GM18517 (cell line): ENCODE data around the gene ADA.
"Not testable (repeated sequence)": the region's sequence is repeated elsewhere in the genome, so short reads cannot be mapped to it uniquely, and the experiment has no call there.

Experiments
- ATAC-seq: cut with Tn5 transposase; IDR thresholded peaks from one replicate; pipeline ENCODE4 v1.9.1; 2021; ENCODE audit warnings: mild to moderate bottlenecking, moderate library complexity; ENCODE audit not compliant: unreplicated experiment

ADA gene

GRCh38 chr20:44601236-44601671 is 50.2 kb downstream of the ADA start:
- no peak for ATAC-seq

- no peak for ATAC-seq
Observed at GRCh38 chr20:44600758-44601201, 50.7 kb downstream of the ADA start.

GRCh38 chr20:44600301-44600700 is 51.2 kb downstream of the ADA start:
- no peak for ATAC-seq

- no peak for ATAC-seq
Observed at GRCh38 chr20:44599715-44600114, 51.8 kb downstream of the ADA start.

- ATAC-seq = no peak
Observed at GRCh38 chr20:44598423-44599305, 52.8 kb downstream of the ADA start.

GRCh38 chr20:44597930-44598329 is 53.6 kb downstream of the ADA start:
- no peak for ATAC-seq

- no peak for ATAC-seq
Observed at GRCh38 chr20:44597516-44597915, 54.0 kb downstream of the ADA start.

- ATAC-seq = no peak
Observed at GRCh38 chr20:44596876-44597275, 54.6 kb downstream of the ADA start.

GRCh38 chr20:44596010-44596409 is 55.5 kb downstream of the ADA start:
- no peak for ATAC-seq

GRCh38 chr20:44594730-44595129 is 56.8 kb downstream of the ADA start:
- no peak for ATAC-seq

- no peak for ATAC-seq
Observed at GRCh38 chr20:44593751-44594150, 57.7 kb downstream of the ADA start.

- ATAC-seq = no peak
Observed at GRCh38 chr20:44592366-44592765, 59.1 kb downstream of the ADA start.

- ATAC-seq = no peak
Observed at GRCh38 chr20:44590980-44591778, 60.3 kb downstream of the ADA start.

GRCh38 chr20:44589537-44589936 is 62.0 kb downstream of the ADA start:
- ATAC-seq = no peak

GRCh38 chr20:44588321-44588720 is 63.2 kb downstream of the ADA start:
- ATAC-seq = not testable (repeated sequence)

GRCh38 chr20:44587035-44587980 is 64.2 kb downstream of the ADA start:
- no peak for ATAC-seq

- peak; percentile 65 for ATAC-seq
Observed at GRCh38 chr20:44586289-44586911, 65.1 kb downstream of the ADA start.

- ATAC-seq = no peak
Observed at GRCh38 chr20:44585057-44585963, 66.2 kb downstream of the ADA start.

GRCh38 chr20:44584162-44584561 is 67.3 kb downstream of the ADA start:
- ATAC-seq = no peak
